ENCODE data around the gene SLC6A3.

SLC6A3 gene

GRCh38 chr5:1371218-1371971 is 73.8 kb downstream of the SLC6A3 start:
- no peaks in the 10 kb centered on the region for H3K27me3 ChIP-seq (ENCODE audit: control insufficient read depth, insufficient read depth, low read length, poor library complexity, severe bottlenecking)
- WGBS, 2 experiments, result 90 to 91% methylated on average over 13 of the region's 13 CpGs
- H3K4me3 ChIP-seq (ENCODE audit: insufficient read depth, low read depth, low read length), result no peak overlapping the region
- no peaks in the 10 kb centered on the region for H3K9me3 ChIP-seq (ENCODE audit: control insufficient read depth, low read length)
- H3K27ac ChIP-seq (ENCODE audit: insufficient read depth, low read depth, low read length, poor library complexity, severe bottlenecking), result no peak overlapping the region
- H3K4me1 ChIP-seq (ENCODE audit: control insufficient read depth, insufficient read depth, low read length), result no peaks in the 10 kb centered on the region
- no peaks in the 10 kb centered on the region for H3K36me3 ChIP-seq (ENCODE audit: control insufficient read depth, insufficient read depth, low read length)

GRCh38 chr5:1370006-1370405 is 75.2 kb downstream of the SLC6A3 start:
- Histone ChIP-seq H3K4me1 (ENCODE audit: control insufficient read depth, insufficient read depth, low read length) (no peaks in the 10 kb centered on the region), H3K9me3 (ENCODE audit: control insufficient read depth, low read length) (no peaks in the 10 kb centered on the region), H3K36me3 (ENCODE audit: control insufficient read depth, insufficient read depth, low read length) (no peaks in the 10 kb centered on the region), H3K4me3 (ENCODE audit: insufficient read depth, low read depth, low read length) (no peak overlapping the region), H3K27ac (ENCODE audit: insufficient read depth, low read depth, low read length, poor library complexity, severe bottlenecking) (no peak overlapping the region), H3K27me3 (ENCODE audit: control insufficient read depth, insufficient read depth, low read length, poor library complexity, severe bottlenecking) (no peaks in the 10 kb centered on the region)
- WGBS, 2 experiments, result 91 to 93% methylated on average over 7 of the region's 7 CpGs

DNA sequence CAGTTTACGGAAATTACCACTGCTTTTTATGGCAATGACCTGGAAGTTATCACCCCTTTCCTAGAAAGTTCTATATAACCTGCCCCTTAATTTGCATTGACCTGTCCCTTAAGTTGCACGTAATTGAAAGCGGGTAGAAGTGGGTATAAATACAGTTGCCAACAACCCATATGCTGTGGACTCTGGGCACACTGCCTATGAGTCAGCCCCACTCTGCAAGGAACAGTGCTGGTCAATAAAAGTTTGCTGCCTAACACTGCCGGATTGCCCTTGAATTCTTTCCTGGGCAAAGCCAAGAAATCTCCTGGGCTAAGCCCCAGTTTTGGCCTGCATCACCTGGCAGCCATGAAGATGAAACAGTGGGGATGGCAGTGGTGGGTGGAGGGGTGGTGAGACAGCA is 76.5 kb downstream of the SLC6A3 start:
- no peaks in the 10 kb centered on the region for H3K4me1 ChIP-seq (ENCODE audit: control insufficient read depth, insufficient read depth, low read length)
- no peaks in the 10 kb centered on the region for H3K27me3 ChIP-seq (ENCODE audit: control insufficient read depth, insufficient read depth, low read length, poor library complexity, severe bottlenecking)
- H3K27ac ChIP-seq (ENCODE audit: insufficient read depth, low read depth, low read length, poor library complexity, severe bottlenecking), result no peak overlapping the region
- WGBS, 2 experiments, result 92 to 94% methylated on average over 4 of the region's 4 CpGs
- H3K9me3 ChIP-seq (ENCODE audit: control insufficient read depth, low read length), result no peaks in the 10 kb centered on the region
- H3K36me3 ChIP-seq (ENCODE audit: control insufficient read depth, insufficient read depth, low read length), result no peaks in the 10 kb centered on the region
- H3K4me3 ChIP-seq (ENCODE audit: insufficient read depth, low read depth, low read length), result no peak overlapping the region

DNA sequence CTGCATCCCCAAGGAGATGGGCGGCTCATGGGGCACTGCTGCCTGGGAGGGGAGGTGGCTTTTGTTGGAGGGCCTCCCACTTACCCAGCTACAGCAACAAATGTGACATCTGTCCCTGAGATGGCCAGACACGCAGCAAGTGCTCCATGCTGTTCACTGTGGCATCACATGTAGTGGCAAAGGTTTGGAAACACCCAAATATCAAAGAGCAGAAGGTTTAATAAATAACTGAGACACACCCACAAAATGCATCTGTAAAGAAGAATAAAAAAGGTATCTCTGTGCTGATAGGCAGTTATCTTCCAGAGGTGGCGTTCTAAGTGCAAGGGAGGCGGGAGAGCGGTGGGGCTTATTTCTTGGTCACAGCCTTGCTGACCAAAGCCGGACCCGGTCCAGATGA is 77.0 kb downstream of the SLC6A3 start:
- WGBS, 2 experiments, result 92 to 93% methylated on average over 7 of the region's 7 CpGs

GRCh38 chr5:1367149-1367548 is 78.1 kb downstream of the SLC6A3 start:
- H3K27me3 ChIP-seq (ENCODE audit: control insufficient read depth, insufficient read depth, low read length, poor library complexity, severe bottlenecking), result no peaks in the 10 kb centered on the region
- no peaks in the 10 kb centered on the region for H3K36me3 ChIP-seq (ENCODE audit: control insufficient read depth, insufficient read depth, low read length)
- 79 to 86% methylated on average over 6 to 7 of the region's 7 CpGs for WGBS, 2 experiments
- no peaks in the 10 kb centered on the region for H3K4me1 ChIP-seq (ENCODE audit: control insufficient read depth, insufficient read depth, low read length)
- H3K9me3 ChIP-seq (ENCODE audit: control insufficient read depth, low read length), result no peaks in the 10 kb centered on the region
- H3K27ac ChIP-seq (ENCODE audit: insufficient read depth, low read depth, low read length, poor library complexity, severe bottlenecking), result no peak overlapping the region
- H3K4me3 ChIP-seq (ENCODE audit: insufficient read depth, low read depth, low read length), result no peak overlapping the region

More for the DNA sequence above, 77.0 kb downstream of the SLC6A3 start:
- H3K4me3 ChIP-seq (ENCODE audit: insufficient read depth, low read depth, low read length), result no peak overlapping the region
- no peaks in the 10 kb centered on the region for H3K36me3 ChIP-seq (ENCODE audit: control insufficient read depth, insufficient read depth, low read length)
- H3K27ac ChIP-seq (ENCODE audit: insufficient read depth, low read depth, low read length, poor library complexity, severe bottlenecking), result no peak overlapping the region
- no peaks in the 10 kb centered on the region for H3K9me3 ChIP-seq (ENCODE audit: control insufficient read depth, low read length)
- no peaks in the 10 kb centered on the region for H3K4me1 ChIP-seq (ENCODE audit: control insufficient read depth, insufficient read depth, low read length)
- no peaks in the 10 kb centered on the region for H3K27me3 ChIP-seq (ENCODE audit: control insufficient read depth, insufficient read depth, low read length, poor library complexity, severe bottlenecking)

DNA sequence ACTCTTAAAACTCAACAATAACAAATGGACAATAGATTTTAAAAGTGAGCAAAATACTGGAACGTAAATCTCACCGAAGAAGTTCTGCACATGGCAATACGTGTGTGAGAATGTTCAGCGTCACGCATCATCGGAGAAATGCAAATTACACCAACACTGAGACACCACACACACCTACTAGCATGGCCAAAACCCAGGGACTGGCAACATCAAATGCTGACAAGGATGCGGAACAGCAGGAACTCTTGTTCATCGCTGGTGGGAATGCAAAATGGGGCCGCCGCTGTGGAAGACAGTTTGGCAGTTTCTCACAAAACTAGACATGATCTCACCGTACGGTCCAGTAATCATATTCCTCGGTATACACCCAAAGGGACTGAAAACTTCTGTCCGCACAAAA is 78.7 kb downstream of the SLC6A3 start:
- H3K27ac ChIP-seq (ENCODE audit: insufficient read depth, low read depth, low read length, poor library complexity, severe bottlenecking), result no peak overlapping the region
- H3K4me3 ChIP-seq (ENCODE audit: insufficient read depth, low read depth, low read length), result no peak overlapping the region
- 93 to 94% methylated on average over 14 of the region's 14 CpGs for WGBS, 2 experiments
- H3K4me1 ChIP-seq (ENCODE audit: control insufficient read depth, insufficient read depth, low read length), result no peaks in the 10 kb centered on the region
- H3K27me3 ChIP-seq (ENCODE audit: control insufficient read depth, insufficient read depth, low read length, poor library complexity, severe bottlenecking), result no peaks in the 10 kb centered on the region
- H3K36me3 ChIP-seq (ENCODE audit: control insufficient read depth, insufficient read depth, low read length), result no peaks in the 10 kb centered on the region
- H3K9me3 ChIP-seq (ENCODE audit: control insufficient read depth, low read length), result no peaks in the 10 kb centered on the region

DNA sequence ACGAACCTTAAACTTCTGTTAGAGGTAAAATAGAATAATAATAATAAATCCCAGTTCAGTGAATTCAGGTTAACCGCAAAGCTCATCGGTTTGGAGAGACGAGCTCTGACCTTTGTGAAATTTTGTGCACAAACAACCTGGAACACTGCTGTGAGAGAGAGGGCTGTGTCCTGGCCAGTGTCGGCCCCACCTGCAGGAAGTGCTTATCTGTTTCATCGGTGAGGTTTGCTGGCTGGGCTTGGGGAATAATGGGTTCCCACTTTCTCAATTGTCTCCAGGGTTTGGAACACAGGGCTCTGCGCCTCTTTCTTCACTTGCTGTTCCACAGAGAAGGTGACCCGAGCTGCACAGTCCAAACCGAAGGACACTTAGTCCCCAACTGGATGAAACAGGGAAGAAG is 81.0 kb downstream of the SLC6A3 start:
- WGBS, 2 experiments, result 89 to 92% methylated on average over 8 of the region's 9 CpGs
- H3K9me3 ChIP-seq (ENCODE audit: control insufficient read depth, low read length), result no peaks in the 10 kb centered on the region
- H3K27me3 ChIP-seq (ENCODE audit: control insufficient read depth, insufficient read depth, low read length, poor library complexity, severe bottlenecking), result no peaks in the 10 kb centered on the region
- no peaks in the 10 kb centered on the region for H3K36me3 ChIP-seq (ENCODE audit: control insufficient read depth, insufficient read depth, low read length)
- H3K27ac ChIP-seq (ENCODE audit: insufficient read depth, low read depth, low read length, poor library complexity, severe bottlenecking), result no peak overlapping the region
- no peak overlapping the region for H3K4me3 ChIP-seq (ENCODE audit: insufficient read depth, low read depth, low read length)
- H3K4me1 ChIP-seq (ENCODE audit: control insufficient read depth, insufficient read depth, low read length), result no peaks in the 10 kb centered on the region

DNA sequence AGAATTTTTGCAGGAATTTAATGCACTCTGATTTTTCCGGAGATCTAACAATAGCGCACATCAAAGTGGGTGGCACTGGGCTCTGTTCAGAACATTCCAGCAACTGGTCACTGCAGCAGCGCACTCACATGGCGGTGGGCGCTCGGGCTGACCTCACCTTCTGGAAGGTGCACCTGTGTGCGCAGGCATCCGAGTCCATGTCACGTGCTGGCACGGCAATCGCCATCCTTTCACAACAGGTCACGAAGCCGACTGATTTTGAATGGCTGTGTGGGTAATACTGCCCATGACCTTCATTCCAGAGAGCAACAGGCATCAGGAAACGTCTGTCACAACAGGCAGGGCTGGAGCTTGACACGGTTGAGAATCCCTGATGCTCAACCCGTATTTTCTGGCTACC is 81.7 kb downstream of the SLC6A3 start:
- no peaks in the 10 kb centered on the region for H3K9me3 ChIP-seq (ENCODE audit: control insufficient read depth, low read length)
- WGBS, 2 experiments, result 89 to 91% methylated on average over 16 of the region's 16 CpGs
- H3K36me3 ChIP-seq (ENCODE audit: control insufficient read depth, insufficient read depth, low read length), result no peaks in the 10 kb centered on the region
- no peaks in the 10 kb centered on the region for H3K27me3 ChIP-seq (ENCODE audit: control insufficient read depth, insufficient read depth, low read length, poor library complexity, severe bottlenecking)
- H3K4me1 ChIP-seq (ENCODE audit: control insufficient read depth, insufficient read depth, low read length), result no peaks in the 10 kb centered on the region
- H3K27ac ChIP-seq (ENCODE audit: insufficient read depth, low read depth, low read length, poor library complexity, severe bottlenecking), result no peak overlapping the region
- H3K4me3 ChIP-seq (ENCODE audit: insufficient read depth, low read depth, low read length), result no peak overlapping the region

GRCh38 chr5:1363160-1363559 is 82.1 kb downstream of the SLC6A3 start:
- WGBS, 2 experiments, result 72 to 76% methylated on average over 6 of the region's 6 CpGs
- H3K36me3 ChIP-seq (ENCODE audit: control insufficient read depth, insufficient read depth, low read length), result no peaks in the 10 kb centered on the region
- H3K27me3 ChIP-seq (ENCODE audit: control insufficient read depth, insufficient read depth, low read length, poor library complexity, severe bottlenecking), result no peaks in the 10 kb centered on the region

GRCh38 chr5:1362242-1363015 is 82.8 kb downstream of the SLC6A3 start:
- H3K27me3 ChIP-seq (ENCODE audit: control insufficient read depth, insufficient read depth, low read length, poor library complexity, severe bottlenecking), result no peaks in the 10 kb centered on the region
- no peak overlapping the region for H3K4me3 ChIP-seq (ENCODE audit: insufficient read depth, low read depth, low read length)
- H3K36me3 ChIP-seq (ENCODE audit: control insufficient read depth, insufficient read depth, low read length), result no peaks in the 10 kb centered on the region
- no peak overlapping the region for H3K27ac ChIP-seq (ENCODE audit: insufficient read depth, low read depth, low read length, poor library complexity, severe bottlenecking)
- no peaks in the 10 kb centered on the region for H3K9me3 ChIP-seq (ENCODE audit: control insufficient read depth, low read length)
- no peaks in the 10 kb centered on the region for H3K4me1 ChIP-seq (ENCODE audit: control insufficient read depth, insufficient read depth, low read length)
- 90 to 92% methylated on average over 29 of the region's 29 CpGs for WGBS, 2 experiments

More at GRCh38 chr5:1363160-1363559, 82.1 kb downstream of the SLC6A3 start:
- Histone ChIP-seq H3K9me3 (ENCODE audit: control insufficient read depth, low read length) (no peaks in the 10 kb centered on the region), H3K27ac (ENCODE audit: insufficient read depth, low read depth, low read length, poor library complexity, severe bottlenecking) (no peak overlapping the region), H3K4me3 (ENCODE audit: insufficient read depth, low read depth, low read length) (no peak overlapping the region), H3K4me1 (ENCODE audit: control insufficient read depth, insufficient read depth, low read length) (no peaks in the 10 kb centered on the region)

Data from ectodermal cell (in vitro differentiated cells).